Endodermal cell (in vitro differentiated cells): ENCODE results near the gene FHDC1. TPM values are rescaled to one million over a fixed set of nuclear protein-coding genes. Genes with fewer than 3 reads are reported as not detected.

Experiments used
- DNase-seq: peaks from one replicate; pipeline ENCODE4 v3.0.0-alpha.2; 2017
- H3K27ac ChIP-seq: 2 replicates; pipeline ENCODE4 v1.5.1; 2013; ENCODE audit warnings: mild to moderate bottlenecking, low read depth, low read length, moderate library complexity
- H3K27me3 ChIP-seq: 2 replicates; pipeline ENCODE4 v1.6.1; 2013; ENCODE audit warnings: mild to moderate bottlenecking, low read length, moderate library complexity; ENCODE audit not compliant: insufficient read depth, control insufficient read depth, poor library complexity, severe bottlenecking
- H3K36me3 ChIP-seq: 2 replicates; pipeline ENCODE4 v1.7.0; 2013; ENCODE audit warnings: mild to moderate bottlenecking, low read length, moderate library complexity; ENCODE audit not compliant: control insufficient read depth, insufficient read depth
- H3K4me1 ChIP-seq: one replicate; pipeline ENCODE4 v1.7.0; 2013; ENCODE audit warnings: low read length; ENCODE audit not compliant: control insufficient read depth, insufficient read depth
- H3K4me3 ChIP-seq: 2 replicates; pipeline ENCODE4 v1.5.1; 2013; ENCODE audit warnings: mild to moderate bottlenecking, low read length, moderate library complexity
- H3K9ac ChIP-seq: 2 replicates; pipeline ENCODE4 v1.6.1; 2013; ENCODE audit warnings: mild to moderate bottlenecking, low read length, moderate library complexity; ENCODE audit not compliant: poor library complexity, severe bottlenecking; ENCODE audit errors: extremely low read depth
- H3K9me3 ChIP-seq: 2 replicates; pipeline ENCODE4 v1.6.1; 2013; ENCODE audit warnings: mild to moderate bottlenecking, low read length, moderate library complexity; ENCODE audit not compliant: control insufficient read depth
- H3K27ac Mint-ChIP-seq: 2 replicates; pipeline ENCODE4 v1.8.0; 2020; ENCODE audit warnings: mixed read lengths
- H3K27me3 Mint-ChIP-seq: 2 replicates; pipeline ENCODE4 v1.8.0; 2021; ENCODE audit warnings: mild to moderate bottlenecking, mixed read lengths; ENCODE audit not compliant: insufficient read depth
- H3K36me3 Mint-ChIP-seq: 2 replicates; pipeline ENCODE4 v1.8.0; 2020; ENCODE audit warnings: low read depth, mixed read lengths
- H3K4me1 Mint-ChIP-seq: 2 replicates; pipeline ENCODE4 v1.8.0; 2020; ENCODE audit warnings: mixed read lengths
- H3K4me3 Mint-ChIP-seq: 2 replicates; pipeline ENCODE4 v1.8.0; 2020; ENCODE audit warnings: mild to moderate bottlenecking, moderate library complexity, mixed read lengths
- H3K9me3 Mint-ChIP-seq: 2 replicates; pipeline ENCODE4 v1.8.0; 2020; ENCODE audit warnings: mild to moderate bottlenecking, mixed read lengths
- WGBS, 2 experiments: methylation state at CpG; one replicate each; pipeline versions ENCODE4 v1.1.5 to v1.1.7; 2013; ENCODE audit warnings: missing lambda C conversion rate in 2 of 2, mixed read lengths in 1 of 2; ENCODE audit not compliant: insufficient coverage in 1 of 2, insufficient read length in 1 of 2; 5-methylcytosine and 5-hydroxymethylcytosine counted together
- total RNA-seq, 2 donors: library from RNA; stranded (reverse); fragmentation: NEBNext Ultra II Directional in 1 of 2; extraction: Animal tissue kit (Norgen Biotek cat#: 25700) in 1 of 2; gene quantifications; 2 replicates in 1 of 2; 3 replicates in 1 of 2; pipeline ENCODE4 v1.2.1, GENCODE V29; 2021
- TF ChIP-seq, protein P1 (sequence below): fragments of 200-600 bp; sonication (generic); conservative IDR thresholded peaks from 2 replicates; pipeline ENCODE4 v1.5.0; 2021; ENCODE audit warnings: antibody characterized with exemption, mild to moderate bottlenecking

Gene FHDC1
- total RNA-seq, 2 donors from 2014 or later, result 2.5 to 7.9 TPM

DNA sequence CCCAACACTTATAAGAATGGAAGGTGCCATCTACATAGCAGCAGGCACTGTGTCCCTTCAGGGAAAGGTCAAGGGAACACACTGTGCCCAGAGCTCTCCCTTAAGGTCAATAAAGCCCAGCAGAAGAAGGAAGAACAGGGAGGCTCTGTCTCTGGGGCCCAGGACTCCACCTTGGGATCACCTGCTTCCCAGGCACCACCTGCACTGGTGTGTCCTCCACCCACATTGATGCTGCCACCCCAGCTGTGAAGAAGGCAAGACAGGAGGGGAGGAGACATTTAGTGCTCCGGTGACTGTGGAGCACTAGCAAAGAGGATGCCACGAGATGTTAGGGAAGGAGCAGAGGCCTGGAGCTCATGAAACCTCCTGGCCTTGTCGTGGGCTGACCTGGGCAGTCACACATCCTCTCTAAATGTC is 53.4 kb downstream of the FHDC1 start:
- no peaks in the 10 kb centered on the region for H3K9me3 Mint-ChIP-seq
- Histone ChIP-seq H3K4me1 (peaks cover under 1% of the 10 kb centered on the region), H3K36me3 (no peaks in the 10 kb centered on the region), H3K9ac (no peak overlapping the region), H3K27me3 (no peaks in the 10 kb centered on the region), H3K4me3 (no peak overlapping the region), H3K9me3 (no peaks in the 10 kb centered on the region), H3K27ac (no peak overlapping the region)
- no peaks in the 10 kb centered on the region for H3K4me1 Mint-ChIP-seq
- no peak for DNase-seq
- no peaks in the 10 kb centered on the region for H3K36me3 Mint-ChIP-seq
- TF ChIP-seq, protein P1, sequence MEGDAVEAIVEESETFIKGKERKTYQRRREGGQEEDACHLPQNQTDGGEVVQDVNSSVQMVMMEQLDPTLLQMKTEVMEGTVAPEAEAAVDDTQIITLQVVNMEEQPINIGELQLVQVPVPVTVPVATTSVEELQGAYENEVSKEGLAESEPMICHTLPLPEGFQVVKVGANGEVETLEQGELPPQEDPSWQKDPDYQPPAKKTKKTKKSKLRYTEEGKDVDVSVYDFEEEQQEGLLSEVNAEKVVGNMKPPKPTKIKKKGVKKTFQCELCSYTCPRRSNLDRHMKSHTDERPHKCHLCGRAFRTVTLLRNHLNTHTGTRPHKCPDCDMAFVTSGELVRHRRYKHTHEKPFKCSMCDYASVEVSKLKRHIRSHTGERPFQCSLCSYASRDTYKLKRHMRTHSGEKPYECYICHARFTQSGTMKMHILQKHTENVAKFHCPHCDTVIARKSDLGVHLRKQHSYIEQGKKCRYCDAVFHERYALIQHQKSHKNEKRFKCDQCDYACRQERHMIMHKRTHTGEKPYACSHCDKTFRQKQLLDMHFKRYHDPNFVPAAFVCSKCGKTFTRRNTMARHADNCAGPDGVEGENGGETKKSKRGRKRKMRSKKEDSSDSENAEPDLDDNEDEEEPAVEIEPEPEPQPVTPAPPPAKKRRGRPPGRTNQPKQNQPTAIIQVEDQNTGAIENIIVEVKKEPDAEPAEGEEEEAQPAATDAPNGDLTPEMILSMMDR, result no peak
- H3K27ac Mint-ChIP-seq, result no peak overlapping the region
- 92 to 93% methylated on average over 3 of the region's 3 CpGs for WGBS, 2 experiments
- H3K4me3 Mint-ChIP-seq, result no peak overlapping the region
- no peaks in the 10 kb centered on the region for H3K27me3 Mint-ChIP-seq

DNA sequence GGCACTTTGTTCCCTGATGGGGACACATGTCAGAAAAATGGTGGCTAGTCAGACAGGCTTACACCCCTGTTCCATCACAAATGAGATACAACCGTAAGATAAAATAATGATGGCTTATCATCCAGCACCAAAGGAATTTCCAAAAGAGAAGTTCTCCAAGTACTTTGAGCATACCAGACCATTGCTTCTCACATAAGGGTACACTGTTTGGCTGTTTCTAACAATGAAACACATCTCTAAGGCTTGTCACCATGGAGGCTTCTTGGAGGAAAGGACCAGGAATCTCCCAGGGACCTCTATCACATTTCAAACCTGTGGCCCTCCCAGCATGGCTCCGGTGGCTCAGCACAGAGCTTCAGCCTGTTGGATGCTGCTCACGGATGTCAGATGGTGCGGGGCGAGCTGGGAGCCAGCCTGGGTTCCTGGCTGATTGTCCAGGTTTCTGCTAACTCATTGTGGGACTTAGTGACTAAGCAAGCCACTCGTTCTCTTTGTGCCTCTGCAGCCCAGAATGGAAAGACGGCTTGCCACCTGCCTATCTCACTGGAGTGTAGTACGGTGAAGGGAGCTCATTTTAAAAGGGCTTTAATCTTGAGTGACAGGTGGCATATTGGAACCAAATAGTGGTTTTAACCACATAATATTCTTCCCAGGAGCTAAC is 54.5 kb downstream of the FHDC1 start:
- Histone ChIP-seq H3K4me1 (no peaks in the 10 kb centered on the region), H3K27ac (no peak overlapping the region), H3K9ac (no peak overlapping the region), H3K4me3 (no peak overlapping the region), H3K27me3 (no peaks in the 10 kb centered on the region), H3K9me3 (no peaks in the 10 kb centered on the region), H3K36me3 (no peaks in the 10 kb centered on the region)
- Mint-ChIP-seq H3K4me1 (no peaks in the 10 kb centered on the region), H3K27me3 (no peaks in the 10 kb centered on the region), H3K9me3 (no peaks in the 10 kb centered on the region), H3K36me3 (no peaks in the 10 kb centered on the region), H3K4me3 (no peak overlapping the region), H3K27ac (no peak overlapping the region)
- DNase-seq, result no peak
- TF ChIP-seq, protein P1, result no peak
- 91 to 97% methylated on average over 7 to 8 of the region's 8 CpGs for WGBS, 2 experiments

DNA sequence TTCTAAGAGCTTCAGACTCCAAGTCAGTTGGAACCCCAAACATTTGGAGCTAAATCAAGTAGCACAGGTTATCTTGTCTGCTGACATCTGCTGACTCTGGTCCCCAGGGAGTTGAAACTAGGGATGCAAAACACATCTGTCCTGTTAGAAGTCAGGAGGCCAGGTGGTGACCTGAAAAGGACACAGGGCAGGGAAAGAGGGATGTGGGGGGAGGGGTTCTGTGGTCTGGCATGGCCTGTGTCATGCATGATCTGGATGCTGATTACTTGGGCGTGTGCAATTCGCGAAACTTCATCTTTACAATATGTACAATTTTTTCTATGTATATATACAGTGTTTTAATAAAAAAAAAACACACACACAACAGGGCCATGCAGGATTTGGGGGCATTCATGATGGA is 55.3 kb downstream of the FHDC1 start:
- no peak overlapping the region for H3K4me3 Mint-ChIP-seq

More for the DNA sequence above, 55.3 kb downstream of the FHDC1 start:
- Mint-ChIP-seq H3K4me1 (peaks cover 8% of the 10 kb centered on the region), H3K27ac (no peak overlapping the region), H3K27me3 (no peaks in the 10 kb centered on the region), H3K36me3 (no peaks in the 10 kb centered on the region), H3K9me3 (no peaks in the 10 kb centered on the region)
- TF ChIP-seq, protein P1, result no peak
- no peak for DNase-seq
- no peaks in the 10 kb centered on the region for H3K9me3 ChIP-seq
- no peak overlapping the region for H3K27ac ChIP-seq
- no peak overlapping the region for H3K9ac ChIP-seq
- no peak overlapping the region for H3K4me3 ChIP-seq
- no peaks in the 10 kb centered on the region for H3K27me3 ChIP-seq
- no peaks in the 10 kb centered on the region for H3K4me1 ChIP-seq
- WGBS, 2 experiments, result no CpG with 5 or more reads among the region's 3 CpGs
- H3K36me3 ChIP-seq, result no peaks in the 10 kb centered on the region
